Endothelial cell of umbilical vein (primary cell): ENCODE data around the gene HPSE2. TPM values are rescaled to one million over a fixed set of nuclear protein-coding genes. Genes with fewer than 3 reads are reported as not detected.

ENCODE experiments used
- BruUV-seq: library from RNA; stranded (reverse); fragments of 400-500 nt; replicated peaks from 2 replicates; lab custom pipeline; 2021; lab: Mats Ljungman, UMichigan
- CTCF ChIA-PET: fragments of 300-600, 350-600 bp; sonication (Branson Sonifier 250); formaldehyde crosslinking; loops from one replicate; lab custom pipeline; 2021; ENCODE audit warnings: antibody characterized with exemption, inconsistent platforms; lab: Charles Lee
- POLR2A ChIA-PET: fragments of 300-600, 350-600 bp; sonication (Branson Sonifier 250); formaldehyde crosslinking; loops from one replicate; lab custom pipeline; 2021; ENCODE audit warnings: antibody characterized with exemption, inconsistent platforms; lab: Charles Lee
- DNase-seq: peaks from one replicate; pipeline ENCODE4 v3.0.0-alpha.2; 2011; ENCODE audit warnings: low read depth, low spot score
- FAIRE-seq: peaks from 2 replicates; lab custom pipeline; 2011; peaks lifted over from hg19 to GRCh38; lab: Jason Lieb, UNC
- H2AFZ ChIP-seq: 2 replicates; pipeline ENCODE4 v1.6.0; 2012; ENCODE audit warnings: low read depth, low read length, control low read depth, inconsistent platforms
- H3K27ac ChIP-seq: 2 replicates; pipeline ENCODE4 v1.5.1; 2011; ENCODE audit warnings: low read depth, mild to moderate bottlenecking, control low read depth, low read length, moderate library complexity; ENCODE audit not compliant: insufficient read depth
- H3K27me3 ChIP-seq, 2 experiments: 2 replicates each; pipeline versions ENCODE4 v1.6.0 to v1.6.1; 2011; ENCODE audit warnings: low read length in 2 of 2, mixed read lengths in 1 of 2; ENCODE audit not compliant: control insufficient read depth in 2 of 2, insufficient read depth in 2 of 2
- H3K36me3 ChIP-seq, 2 experiments: 2 replicates in 1 of 2; 3 replicates in 1 of 2; pipeline ENCODE4 v1.5.1; 2011; ENCODE audit warnings: low read length in 2 of 2, mild to moderate bottlenecking in 1 of 2, moderate library complexity in 1 of 2; ENCODE audit not compliant: control insufficient read depth in 2 of 2, insufficient read depth in 2 of 2; ENCODE audit errors: extremely low read depth in 1 of 2
- H3K4me1 ChIP-seq: 3 replicates; pipeline ENCODE4 v1.5.1; 2011; ENCODE audit warnings: mild to moderate bottlenecking, low read length; ENCODE audit not compliant: control insufficient read depth, insufficient read depth; ENCODE audit errors: extremely low read depth
- H3K4me2 ChIP-seq: 2 replicates; pipeline ENCODE4 v1.6.1; 2011; ENCODE audit warnings: low read length, control low read depth, mixed read lengths; ENCODE audit not compliant: insufficient read depth
- H3K4me3 ChIP-seq, 3 experiments: fragments of 200-600 bp in 1 of 3; sonication (generic), shearing (Covaris generic) in 1 of 3; replicated peaks in 1 of 3; 2 replicates each; pipeline ENCODE4 v1.5.1; 2011 to 2016; ENCODE audit warnings: control low read depth in 3 of 3, low read length in 3 of 3, mild to moderate bottlenecking in 2 of 3, inconsistent platforms in 1 of 3, low read depth in 1 of 3, moderate library complexity in 1 of 3; ENCODE audit not compliant: insufficient read depth in 1 of 3
- H3K79me2 ChIP-seq: 2 replicates; pipeline ENCODE4 v1.6.0; 2012; ENCODE audit warnings: low read length, inconsistent platforms; ENCODE audit not compliant: control insufficient read depth, insufficient read depth
- H3K9ac ChIP-seq: replicated peaks from 2 replicates; pipeline ENCODE3; 2011; ENCODE audit warnings: low read length, control low read depth; ENCODE audit not compliant: insufficient read depth; ENCODE audit errors: extremely low read depth
- H3K9me1 ChIP-seq: replicated peaks from 3 replicates; pipeline ENCODE4 v1.6.0; 2011; ENCODE audit warnings: mild to moderate bottlenecking, low read length; ENCODE audit not compliant: control insufficient read depth, insufficient read depth; ENCODE audit errors: extremely low read depth
- H3K9me3 ChIP-seq: replicated peaks from 2 replicates; pipeline ENCODE4 v1.5.1; 2012; ENCODE audit warnings: low read length, inconsistent platforms; ENCODE audit not compliant: control insufficient read depth, insufficient read depth
- H4K20me1 ChIP-seq: replicated peaks from 2 replicates; pipeline ENCODE3; 2011; ENCODE audit warnings: mild to moderate bottlenecking, low read length; ENCODE audit not compliant: control insufficient read depth, insufficient read depth; ENCODE audit errors: extremely low read depth
- EZH2 ChIP-seq: IDR thresholded peaks from 2 replicates; pipeline ENCODE4 v1.6.1; 2012; ENCODE audit warnings: borderline replicate concordance, low read depth, mild to moderate bottlenecking, moderate library complexity, low read length, inconsistent platforms; ENCODE audit not compliant: severe bottlenecking
- FOS ChIP-seq: IDR thresholded peaks from 2 replicates; pipeline ENCODE4 v1.6.1; 2011; ENCODE audit warnings: mild to moderate bottlenecking, low read length, moderate library complexity, borderline replicate concordance; ENCODE audit not compliant: insufficient read depth
- GATA2 ChIP-seq: IDR thresholded peaks from 2 replicates; pipeline ENCODE4 v1.7.0; 2011; ENCODE audit warnings: low read depth, mild to moderate bottlenecking, moderate library complexity, mixed read lengths, low read length; ENCODE audit not compliant: insufficient read length, insufficient read depth
- JUN ChIP-seq: IDR thresholded peaks from 2 replicates; pipeline ENCODE4 v1.6.1; 2011; ENCODE audit warnings: borderline replicate concordance, low read depth; ENCODE audit not compliant: insufficient read length, insufficient read depth
- MYC ChIP-seq: IDR thresholded peaks from one replicate; pipeline ENCODE4 v1.6.1; 2011; ENCODE audit warnings: mild to moderate bottlenecking, low read depth, low read length
- POLR2A ChIP-seq: IDR thresholded peaks from 2 replicates; pipeline ENCODE4 v1.6.1; 2012; ENCODE audit warnings: low read depth, mild to moderate bottlenecking, control low read depth, low read length
- POLR2AphosphoS5 ChIP-seq: IDR thresholded peaks from 2 replicates; pipeline ENCODE4 v1.6.1; 2012; ENCODE audit warnings: low read depth, mild to moderate bottlenecking, control low read depth, low read length, moderate library complexity; ENCODE audit not compliant: insufficient read depth
- dilution Hi-C: fragments of 300-500 bp; cut with MboI; formaldehyde crosslinking; loops from one replicate; pipeline ENCODE4 v1.15.0; 2019; ENCODE audit warnings: low sequenced_read_pairs; ENCODE audit not compliant: extremely low pct_ligation_motif_present
- intact Hi-C: fragments of 100-400 bp; cut with micrococcal nuclease; formaldehyde crosslinking; loops from one replicate; pipeline ENCODE4 v1.10.0; 2022
- polyA plus RNA-seq, 4 experiments: library from polyadenylated mRNA; depleted of rRNA in 3 of 4; stranded (reverse) in 3 of 4; unstranded in 1 of 4; fragments of >200 nt; gene quantifications; 2 replicates each; pipeline versions ENCODE4 v1.2.1 to v1.2.3, GENCODE V29; 2011 to 2012; ENCODE audit warnings: missing spikeins in 1 of 4
- total RNA-seq: library from RNA; stranded (reverse); gene quantifications from 2 replicates; pipeline ENCODE4 v1.2.3, GENCODE V29; 2021
- TF ChIP-seq, protein P1 (sequence below), 2 donors: IDR thresholded peaks; 1 replicate in 1 of 2; 2 replicates in 1 of 2; pipeline ENCODE4 v1.5.1; 2011; ENCODE audit warnings: low read length in 2 of 2, mild to moderate bottlenecking in 2 of 2, moderate library complexity in 2 of 2, control low read depth in 1 of 2, inconsistent platforms in 1 of 2, low read depth in 1 of 2; ENCODE audit not compliant: insufficient read depth in 1 of 2; ENCODE audit errors: extremely low read depth in 1 of 2
- TF ChIP-seq, protein P2 (sequence below): IDR thresholded peaks from 2 replicates; pipeline ENCODE4 v1.6.1; 2011; ENCODE audit not compliant: insufficient read depth, insufficient read length

Gene HPSE2
- total and polyA plus RNA-seq, 2 donors (not counting 3 experiments of a cell fraction or from before 2014, with no cell fraction given) = not detected

DNA sequence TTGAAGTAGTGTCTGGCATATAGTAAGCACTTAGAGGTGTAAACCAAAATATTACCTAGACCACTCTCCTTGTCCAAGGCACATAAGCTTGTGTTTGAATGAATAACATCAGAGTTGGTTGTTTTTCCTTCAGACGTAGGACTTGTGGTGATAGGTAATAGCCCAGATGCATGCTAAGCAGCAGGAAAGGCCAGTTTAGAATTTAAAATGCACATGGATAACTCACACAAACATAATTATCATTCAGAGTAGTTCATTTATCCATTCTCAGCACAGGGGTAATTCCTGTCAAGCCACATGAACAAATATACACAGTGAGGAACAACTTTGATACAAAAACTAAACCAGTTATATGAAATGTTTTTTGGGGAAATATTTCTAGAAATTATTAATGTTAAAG, 607.9 kb downstream of the HPSE2 start:
- DNase-seq = no peak
- no peaks in the 10 kb centered on the region for H3K9me1 ChIP-seq
- H3K4me2 ChIP-seq = no peak overlapping the region
- H2AFZ ChIP-seq = no peak overlapping the region
- intact Hi-C loops (no loop called here), dilution Hi-C loops (no loop called here)
- no TSS peak for BruUV-seq
- H3K36me3 ChIP-seq = no peaks in the 10 kb centered on the region
- ChIA-PET POLR2A (no interaction called here), CTCF (interaction anchor here (1.4 kb wide), 1 partner anchor 10 kb away, joined by 3 read pairs; no protein-coding TSS in a partner anchor)
- H3K27me3 ChIP-seq = no peaks in the 10 kb centered on the region
- no peaks in the 10 kb centered on the region for H3K4me1 ChIP-seq
- H3K9ac ChIP-seq = no peak overlapping the region
- H3K79me2 ChIP-seq = no peaks in the 10 kb centered on the region
- H4K20me1 ChIP-seq = no peaks in the 10 kb centered on the region
- H3K27ac ChIP-seq = no peak overlapping the region
- H3K4me3 ChIP-seq = no peak overlapping the region
- H3K9me3 ChIP-seq = no peaks in the 10 kb centered on the region
- no peak for FAIRE-seq
- TF ChIP-seq POLR2A = no peak
- TF ChIP-seq POLR2AphosphoS5 = no peak
- TF ChIP-seq, protein P1, sequence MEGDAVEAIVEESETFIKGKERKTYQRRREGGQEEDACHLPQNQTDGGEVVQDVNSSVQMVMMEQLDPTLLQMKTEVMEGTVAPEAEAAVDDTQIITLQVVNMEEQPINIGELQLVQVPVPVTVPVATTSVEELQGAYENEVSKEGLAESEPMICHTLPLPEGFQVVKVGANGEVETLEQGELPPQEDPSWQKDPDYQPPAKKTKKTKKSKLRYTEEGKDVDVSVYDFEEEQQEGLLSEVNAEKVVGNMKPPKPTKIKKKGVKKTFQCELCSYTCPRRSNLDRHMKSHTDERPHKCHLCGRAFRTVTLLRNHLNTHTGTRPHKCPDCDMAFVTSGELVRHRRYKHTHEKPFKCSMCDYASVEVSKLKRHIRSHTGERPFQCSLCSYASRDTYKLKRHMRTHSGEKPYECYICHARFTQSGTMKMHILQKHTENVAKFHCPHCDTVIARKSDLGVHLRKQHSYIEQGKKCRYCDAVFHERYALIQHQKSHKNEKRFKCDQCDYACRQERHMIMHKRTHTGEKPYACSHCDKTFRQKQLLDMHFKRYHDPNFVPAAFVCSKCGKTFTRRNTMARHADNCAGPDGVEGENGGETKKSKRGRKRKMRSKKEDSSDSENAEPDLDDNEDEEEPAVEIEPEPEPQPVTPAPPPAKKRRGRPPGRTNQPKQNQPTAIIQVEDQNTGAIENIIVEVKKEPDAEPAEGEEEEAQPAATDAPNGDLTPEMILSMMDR (IDR thresholded peaks at IDR 0.05; ENCODE audit: extremely low read depth in 1 of 2, insufficient read depth in 1 of 2, low read depth in 1 of 2, low read length in 2 of 2) = no peak

- H3K4me3 ChIP-seq = no peak overlapping the region
- BruUV-seq = no TSS peak
- no peaks in the 10 kb centered on the region for H3K9me1 ChIP-seq
- H3K9me3 ChIP-seq = no peaks in the 10 kb centered on the region
- no peaks in the 10 kb centered on the region for H4K20me1 ChIP-seq
- H3K4me2 ChIP-seq = no peak overlapping the region
- ChIA-PET POLR2A (no interaction called here), CTCF (interaction anchor here (1.4 kb wide), 1 partner anchor 158 kb away, joined by 3 read pairs; no protein-coding TSS in a partner anchor)
- no peak overlapping the region for H2AFZ ChIP-seq
- intact Hi-C loops (no loop called here), dilution Hi-C loops (no loop called here)
- no peak overlapping the region for H3K27ac ChIP-seq
- no peaks in the 10 kb centered on the region for H3K79me2 ChIP-seq
- no peak overlapping the region for H3K9ac ChIP-seq
- no peak for TF ChIP-seq EZH2
- TF ChIP-seq POLR2A = no peak
- TF ChIP-seq JUN = no peak
- TF ChIP-seq, protein P2, sequence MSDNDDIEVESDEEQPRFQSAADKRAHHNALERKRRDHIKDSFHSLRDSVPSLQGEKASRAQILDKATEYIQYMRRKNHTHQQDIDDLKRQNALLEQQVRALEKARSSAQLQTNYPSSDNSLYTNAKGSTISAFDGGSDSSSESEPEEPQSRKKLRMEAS = no peak
- TF ChIP-seq, protein P1 (IDR thresholded peaks at IDR 0.05; ENCODE audit: extremely low read depth in 1 of 2, insufficient read depth in 1 of 2, low read depth in 1 of 2, low read length in 2 of 2) = no peak
- no peak for TF ChIP-seq GATA2
- no peak for TF ChIP-seq POLR2AphosphoS5
- TF ChIP-seq FOS = no peak
- TF ChIP-seq MYC = no peak
- H3K27me3 ChIP-seq = no peaks in the 10 kb centered on the region
- no peaks in the 10 kb centered on the region for H3K4me1 ChIP-seq
- H3K36me3 ChIP-seq = no peaks in the 10 kb centered on the region
- no peak for DNase-seq
- no peak for FAIRE-seq
Observed at GRCh38 chr10:98624963-98625362, 610.7 kb downstream of the HPSE2 start.
